ENCODE measurements around the gene CDIPT.

The CDIPT gene

GRCh38 chr16:29809031-29809747 lies 53.8 kb downstream of the CDIPT start:
- DNase-seq, result no peak
